ENCODE results near the gene RARB.

RARB gene

DNA sequence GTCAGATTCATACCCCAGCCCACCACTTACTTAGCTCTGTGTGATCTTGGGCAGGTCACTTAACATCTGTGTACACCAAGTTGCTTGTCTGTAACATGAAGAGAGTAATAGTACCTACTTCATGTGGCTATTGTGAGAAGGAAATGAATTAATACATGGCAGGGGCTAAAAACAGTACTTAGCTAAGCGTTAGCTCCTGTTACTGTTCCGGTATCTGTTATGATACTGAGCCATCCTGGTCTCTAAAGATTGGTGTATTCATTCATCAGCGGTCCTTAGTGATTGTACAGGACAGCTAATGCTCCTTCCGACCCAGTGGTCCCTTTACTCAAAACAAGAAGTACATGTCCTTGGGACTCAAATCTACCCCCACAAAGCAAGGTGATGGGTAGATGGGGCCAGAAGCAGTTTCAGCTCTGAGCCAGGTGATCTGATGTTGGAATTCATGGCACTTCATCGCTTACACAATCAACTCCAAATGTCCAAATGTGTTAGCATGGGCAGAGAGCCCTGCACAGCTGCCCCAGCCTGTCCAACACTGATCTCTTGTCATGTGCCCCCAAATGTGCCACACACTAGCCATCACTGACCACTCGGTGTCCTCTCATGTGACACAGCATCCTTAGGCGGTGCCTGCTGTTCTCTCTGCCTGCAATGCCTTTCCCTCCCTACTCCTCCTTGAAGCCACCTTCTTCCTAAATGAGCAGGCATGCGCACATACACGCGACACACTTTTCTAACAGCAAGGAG is 84.1 kb downstream of the RARB start:
- TF ChIP-seq, protein P1, sequence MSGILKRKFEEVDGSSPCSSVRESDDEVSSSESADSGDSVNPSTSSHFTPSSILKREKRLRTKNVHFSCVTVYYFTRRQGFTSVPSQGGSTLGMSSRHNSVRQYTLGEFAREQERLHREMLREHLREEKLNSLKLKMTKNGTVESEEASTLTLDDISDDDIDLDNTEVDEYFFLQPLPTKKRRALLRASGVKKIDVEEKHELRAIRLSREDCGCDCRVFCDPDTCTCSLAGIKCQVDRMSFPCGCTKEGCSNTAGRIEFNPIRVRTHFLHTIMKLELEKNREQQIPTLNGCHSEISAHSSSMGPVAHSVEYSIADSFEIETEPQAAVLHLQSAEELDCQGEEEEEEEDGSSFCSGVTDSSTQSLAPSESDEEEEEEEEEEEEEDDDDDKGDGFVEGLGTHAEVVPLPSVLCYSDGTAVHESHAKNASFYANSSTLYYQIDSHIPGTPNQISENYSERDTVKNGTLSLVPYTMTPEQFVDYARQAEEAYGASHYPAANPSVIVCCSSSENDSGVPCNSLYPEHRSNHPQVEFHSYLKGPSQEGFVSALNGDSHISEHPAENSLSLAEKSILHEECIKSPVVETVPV (CRISPR knock-in tag; IDR thresholded peaks at IDR 0.05), result no peak
- TF ChIP-seq ZNF565 (CRISPR knock-in tag; conservative IDR thresholded peaks at IDR 0.05; ENCODE audit: low read depth) (no peak), TCF4 (CRISPR knock-in tag; IDR thresholded peaks at IDR 0.05; ENCODE audit: borderline replicate concordance) (no peak), TOX (CRISPR knock-in tag; IDR thresholded peaks at IDR 0.05; ENCODE audit: borderline replicate concordance) (no peak), ESRRG (CRISPR knock-in tag; IDR thresholded peaks at IDR 0.05) (no peak), ZNF8 (CRISPR knock-in tag; IDR thresholded peaks at IDR 0.05) (no peak), OSR1 (CRISPR knock-in tag; IDR thresholded peaks at IDR 0.05) (no peak), ZNF70 (CRISPR knock-in tag; IDR thresholded peaks at IDR 0.05) (no peak), PPARA (CRISPR knock-in tag; IDR thresholded peaks at IDR 0.05; ENCODE audit: borderline replicate concordance) (no peak), ZC3H10 (CRISPR knock-in tag; IDR thresholded peaks at IDR 0.05) (no peak), ZFP30 (CRISPR knock-in tag; IDR thresholded peaks at IDR 0.05) (no peak), CSDC2 (CRISPR knock-in tag; IDR thresholded peaks at IDR 0.05) (no peak), SNAI2 (CRISPR knock-in tag; IDR thresholded peaks at IDR 0.05) (no peak), RARB (CRISPR knock-in tag; IDR thresholded peaks at IDR 0.05) (no peak)
- TF ChIP-seq, protein P2, sequence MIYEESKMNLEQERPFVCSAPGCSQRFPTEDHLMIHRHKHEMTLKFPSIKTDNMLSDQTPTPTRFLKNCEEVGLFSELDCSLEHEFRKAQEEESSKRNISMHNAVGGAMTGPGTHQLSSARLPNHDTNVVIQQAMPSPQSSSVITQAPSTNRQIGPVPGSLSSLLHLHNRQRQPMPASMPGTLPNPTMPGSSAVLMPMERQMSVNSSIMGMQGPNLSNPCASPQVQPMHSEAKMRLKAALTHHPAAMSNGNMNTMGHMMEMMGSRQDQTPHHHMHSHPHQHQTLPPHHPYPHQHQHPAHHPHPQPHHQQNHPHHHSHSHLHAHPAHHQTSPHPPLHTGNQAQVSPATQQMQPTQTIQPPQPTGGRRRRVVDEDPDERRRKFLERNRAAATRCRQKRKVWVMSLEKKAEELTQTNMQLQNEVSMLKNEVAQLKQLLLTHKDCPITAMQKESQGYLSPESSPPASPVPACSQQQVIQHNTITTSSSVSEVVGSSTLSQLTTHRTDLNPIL (CRISPR knock-in tag; IDR thresholded peaks at IDR 0.05; ENCODE audit: low read depth), result no peak
- TF ChIP-seq, protein P3, sequence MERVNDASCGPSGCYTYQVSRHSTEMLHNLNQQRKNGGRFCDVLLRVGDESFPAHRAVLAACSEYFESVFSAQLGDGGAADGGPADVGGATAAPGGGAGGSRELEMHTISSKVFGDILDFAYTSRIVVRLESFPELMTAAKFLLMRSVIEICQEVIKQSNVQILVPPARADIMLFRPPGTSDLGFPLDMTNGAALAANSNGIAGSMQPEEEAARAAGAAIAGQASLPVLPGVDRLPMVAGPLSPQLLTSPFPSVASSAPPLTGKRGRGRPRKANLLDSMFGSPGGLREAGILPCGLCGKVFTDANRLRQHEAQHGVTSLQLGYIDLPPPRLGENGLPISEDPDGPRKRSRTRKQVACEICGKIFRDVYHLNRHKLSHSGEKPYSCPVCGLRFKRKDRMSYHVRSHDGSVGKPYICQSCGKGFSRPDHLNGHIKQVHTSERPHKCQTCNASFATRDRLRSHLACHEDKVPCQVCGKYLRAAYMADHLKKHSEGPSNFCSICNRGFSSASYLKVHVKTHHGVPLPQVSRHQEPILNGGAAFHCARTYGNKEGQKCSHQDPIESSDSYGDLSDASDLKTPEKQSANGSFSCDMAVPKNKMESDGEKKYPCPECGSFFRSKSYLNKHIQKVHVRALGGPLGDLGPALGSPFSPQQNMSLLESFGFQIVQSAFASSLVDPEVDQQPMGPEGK (CRISPR knock-in tag; IDR thresholded peaks at IDR 0.05; ENCODE audit: borderline replicate concordance), result no peak
- TF ChIP-seq, protein P4, sequence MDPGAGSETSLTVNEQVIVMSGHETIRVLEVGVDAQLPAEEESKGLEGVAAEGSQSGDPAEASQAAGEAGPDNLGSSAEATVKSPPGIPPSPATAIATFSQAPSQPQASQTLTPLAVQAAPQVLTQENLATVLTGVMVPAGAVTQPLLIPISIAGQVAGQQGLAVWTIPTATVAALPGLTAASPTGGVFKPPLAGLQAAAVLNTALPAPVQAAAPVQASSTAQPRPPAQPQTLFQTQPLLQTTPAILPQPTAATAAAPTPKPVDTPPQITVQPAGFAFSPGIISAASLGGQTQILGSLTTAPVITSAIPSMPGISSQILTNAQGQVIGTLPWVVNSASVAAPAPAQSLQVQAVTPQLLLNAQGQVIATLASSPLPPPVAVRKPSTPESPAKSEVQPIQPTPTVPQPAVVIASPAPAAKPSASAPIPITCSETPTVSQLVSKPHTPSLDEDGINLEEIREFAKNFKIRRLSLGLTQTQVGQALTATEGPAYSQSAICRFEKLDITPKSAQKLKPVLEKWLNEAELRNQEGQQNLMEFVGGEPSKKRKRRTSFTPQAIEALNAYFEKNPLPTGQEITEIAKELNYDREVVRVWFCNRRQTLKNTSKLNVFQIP (CRISPR knock-in tag; IDR thresholded peaks at IDR 0.05; ENCODE audit: borderline replicate concordance, low read depth), result no peak
- TF ChIP-seq, protein P5, sequence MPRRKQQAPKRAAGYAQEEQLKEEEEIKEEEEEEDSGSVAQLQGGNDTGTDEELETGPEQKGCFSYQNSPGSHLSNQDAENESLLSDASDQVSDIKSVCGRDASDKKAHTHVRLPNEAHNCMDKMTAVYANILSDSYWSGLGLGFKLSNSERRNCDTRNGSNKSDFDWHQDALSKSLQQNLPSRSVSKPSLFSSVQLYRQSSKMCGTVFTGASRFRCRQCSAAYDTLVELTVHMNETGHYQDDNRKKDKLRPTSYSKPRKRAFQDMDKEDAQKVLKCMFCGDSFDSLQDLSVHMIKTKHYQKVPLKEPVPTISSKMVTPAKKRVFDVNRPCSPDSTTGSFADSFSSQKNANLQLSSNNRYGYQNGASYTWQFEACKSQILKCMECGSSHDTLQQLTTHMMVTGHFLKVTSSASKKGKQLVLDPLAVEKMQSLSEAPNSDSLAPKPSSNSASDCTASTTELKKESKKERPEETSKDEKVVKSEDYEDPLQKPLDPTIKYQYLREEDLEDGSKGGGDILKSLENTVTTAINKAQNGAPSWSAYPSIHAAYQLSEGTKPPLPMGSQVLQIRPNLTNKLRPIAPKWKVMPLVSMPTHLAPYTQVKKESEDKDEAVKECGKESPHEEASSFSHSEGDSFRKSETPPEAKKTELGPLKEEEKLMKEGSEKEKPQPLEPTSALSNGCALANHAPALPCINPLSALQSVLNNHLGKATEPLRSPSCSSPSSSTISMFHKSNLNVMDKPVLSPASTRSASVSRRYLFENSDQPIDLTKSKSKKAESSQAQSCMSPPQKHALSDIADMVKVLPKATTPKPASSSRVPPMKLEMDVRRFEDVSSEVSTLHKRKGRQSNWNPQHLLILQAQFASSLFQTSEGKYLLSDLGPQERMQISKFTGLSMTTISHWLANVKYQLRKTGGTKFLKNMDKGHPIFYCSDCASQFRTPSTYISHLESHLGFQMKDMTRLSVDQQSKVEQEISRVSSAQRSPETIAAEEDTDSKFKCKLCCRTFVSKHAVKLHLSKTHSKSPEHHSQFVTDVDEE (CRISPR knock-in tag; IDR thresholded peaks at IDR 0.05), result no peak
- ATAC-seq, result no peak

DNA sequence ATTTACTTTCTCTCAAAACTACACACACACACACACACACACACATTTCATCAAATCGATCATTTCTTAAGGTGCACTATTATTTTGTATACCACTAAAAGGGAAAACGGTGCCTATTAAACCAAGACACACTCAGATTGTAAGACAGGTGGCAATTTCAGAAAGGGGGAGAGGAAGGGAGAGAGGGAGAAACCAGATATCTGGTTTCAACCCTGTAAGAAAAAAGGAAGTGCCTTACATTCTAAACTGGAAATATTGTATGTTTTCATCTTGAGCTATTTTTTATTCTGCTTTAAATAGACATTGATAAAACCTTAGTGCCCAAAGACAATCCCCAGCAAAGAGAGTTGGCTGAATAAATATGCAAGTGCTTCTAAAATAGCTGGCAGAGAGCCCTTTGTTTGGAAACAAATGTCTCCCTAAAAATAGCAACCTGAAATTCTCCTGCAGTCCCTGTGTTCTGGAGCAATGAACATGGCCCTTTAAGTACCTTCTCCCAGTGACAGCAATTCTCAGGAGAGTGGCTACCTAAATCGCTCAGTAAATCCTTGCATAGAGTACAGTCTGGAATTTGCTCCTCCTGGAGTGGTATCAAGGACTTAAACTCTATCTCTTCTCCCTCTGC is 85.7 kb downstream of the RARB start:
- ATAC-seq, result peak; percentile 62
- TF ChIP-seq, protein P5 (CRISPR knock-in tag; IDR thresholded peaks at IDR 0.05), result no peak
- no peak for TF ChIP-seq ZC3H10 (CRISPR knock-in tag; IDR thresholded peaks at IDR 0.05)
- TF ChIP-seq ZNF70 (CRISPR knock-in tag; IDR thresholded peaks at IDR 0.05), result no peak
- no peak for TF ChIP-seq ESRRG (CRISPR knock-in tag; IDR thresholded peaks at IDR 0.05)
- TF ChIP-seq ZNF8 (CRISPR knock-in tag; IDR thresholded peaks at IDR 0.05), result no peak
- TF ChIP-seq, protein P4 (CRISPR knock-in tag; IDR thresholded peaks at IDR 0.05; ENCODE audit: borderline replicate concordance, low read depth), result no peak
- TF ChIP-seq, protein P2 (CRISPR knock-in tag; IDR thresholded peaks at IDR 0.05; ENCODE audit: low read depth), result no peak
- no peak for TF ChIP-seq PPARA (CRISPR knock-in tag; IDR thresholded peaks at IDR 0.05; ENCODE audit: borderline replicate concordance)
- no peak for TF ChIP-seq ZFP30 (CRISPR knock-in tag; IDR thresholded peaks at IDR 0.05)
- TF ChIP-seq TCF4 (CRISPR knock-in tag; IDR thresholded peaks at IDR 0.05; ENCODE audit: borderline replicate concordance), result no peak
- no peak for TF ChIP-seq BACH2 (CRISPR knock-in tag; IDR thresholded peaks at IDR 0.05; ENCODE audit: borderline replicate concordance)
- TF ChIP-seq, protein P1 (CRISPR knock-in tag; IDR thresholded peaks at IDR 0.05), result no peak
- TF ChIP-seq ZNF565 (CRISPR knock-in tag; conservative IDR thresholded peaks at IDR 0.05; ENCODE audit: low read depth), result no peak

All from SK-N-SH treated with all-trans-retinoic acid at 6 μM for 48 hours (cell line).